SU-DHL-6 (cell line): Measurements from ENCODE around the gene CARD11.

ENCODE experiments used
- CTCF ChIP-seq: fragments of 200-600 bp; sonication (generic); IDR thresholded peaks from one replicate; pipeline ENCODE4 v1.5.1; 2017; ENCODE audit warnings: antibody characterized with exemption, mild to moderate bottlenecking, low read length, moderate library complexity; ENCODE audit not compliant: insufficient read depth, poor library complexity, severe bottlenecking
- EZH2phosphoT487 ChIP-seq: fragments of 200-600 bp; sonication (generic), shearing (Covaris generic); conservative IDR thresholded peaks from 2 replicates; pipeline ENCODE4 v1.6.1; 2018; ENCODE audit warnings: mild to moderate bottlenecking, antibody characterized with exemption, low read length, moderate library complexity, mixed read lengths

- TF ChIP-seq CTCF (no peak), EZH2phosphoT487 (no peak)
These were observed 23.9 kb downstream of the CARD11 start for GRCh38 chr7:3019801-3020200.
